K562 (cell line): ENCODE data around the gene CD79A. TPM values are rescaled to one million over a fixed set of nuclear protein-coding genes. Genes with fewer than 3 reads are reported as not detected.

ENCODE experiments used
- CREB3L1 ChIP-seq: fragments of 450-650 bp; IDR thresholded peaks from 2 replicates; pipeline ENCODE4 v1.6.1; 2014; ENCODE audit warnings: low read depth, mild to moderate bottlenecking, moderate library complexity, borderline replicate concordance
- HDGF ChIP-seq: fragments of 450-650 bp; IDR thresholded peaks from 2 replicates; pipeline ENCODE4 v1.6.1; 2016
- KLF6 ChIP-seq: fragments of 250-450 bp; sonication (Bioruptor Pico); IDR thresholded peaks from 2 replicates; pipeline ENCODE4 v1.4.0; 2020; ENCODE audit warnings: mild to moderate bottlenecking, moderate library complexity, borderline replicate concordance
- PHB ChIP-seq: fragments of 250-450 bp; sonication (Bioruptor Pico); IDR thresholded peaks from 2 replicates; pipeline ENCODE4 v1.5.0; 2021
- STAT5B ChIP-seq: fragments of 250-450 bp; sonication (Bioruptor Pico); IDR thresholded peaks from 2 replicates; pipeline ENCODE4 v1.8.0; 2021; ENCODE audit warnings: mild to moderate bottlenecking, inconsistent platforms
- TEAD2 ChIP-seq: fragments of 450-650 bp; IDR thresholded peaks from 2 replicates; pipeline ENCODE4 v1.6.1; 2016; ENCODE audit warnings: missing genetic modification characterization, control low read depth, missing compliant biosample characterization
- ZBTB43 ChIP-seq: sonication (generic); formaldehyde crosslinking; IDR thresholded peaks from 2 replicates; pipeline ENCODE4 v1.8.0; 2023; ENCODE audit warnings: mild to moderate bottlenecking, missing genetic modification reagents
- ZHX1 ChIP-seq: fragments of 150-350 bp; conservative IDR thresholded peaks from 2 replicates; pipeline ENCODE4 v1.6.1; 2014; ENCODE audit warnings: low read length
- ZNF318 ChIP-seq, 2 experiments: fragments of 450-650 bp; IDR thresholded peaks; 2 replicates each; pipeline ENCODE4 v1.6.1; 2016; ENCODE audit warnings: mild to moderate bottlenecking in 2 of 2, borderline replicate concordance in 1 of 2, low read depth in 1 of 2, moderate library complexity in 1 of 2
- ZNF644 ChIP-seq: fragments of 200-800 bp; sonication (Bioruptor generic); IDR thresholded peaks from 2 replicates; pipeline ENCODE4 v1.6.1; 2016; ENCODE audit warnings: low read depth, missing genetic modification characterization, missing compliant biosample characterization
- polyA plus RNA-seq, 8 experiments: library from polyadenylated mRNA; depleted of rRNA in 4 of 8; stranded (reverse) in 5 of 8; unstranded in 3 of 8; fragments of >200 nt; fragmentation: Nextera tagmentation in 2 of 8; fragmentation: Illumina TruSeq in 1 of 8; extraction: Ambion mirVana in 2 of 8; extraction: Trizol in 1 of 8; gene quantifications; 2 replicates each; pipeline versions ENCODE4 v1.2.1 to v1.2.3, GENCODE V29; 2011 to 2014; ENCODE audit warnings: inconsistent platforms in 1 of 8, missing spikeins in 1 of 8
- total RNA-seq, 7 experiments: library from RNA; depleted of rRNA in 6 of 7; stranded (reverse); fragments of >200 nt in 6 of 7; fragmentation: Illumina TruSeq in 2 of 7; extraction: Trizol in 2 of 7; gene quantifications; 2 replicates each; pipeline versions ENCODE4 v1.2.1 to v1.2.3, GENCODE V29; 2011 to 2021; ENCODE audit warnings: low replicate concordance in 1 of 7

Gene CD79A
- total and polyA plus RNA-seq, 9 of the 15 experiments (the other 6 are each of a cell fraction or from before 2014, with no cell fraction given), result 0.04 to 0.72 (median 0.17) TPM; not detected in 3

- TF ChIP-seq ZNF318 (IDR thresholded peaks at IDR 0.05; ENCODE audit: borderline replicate concordance in 1 of 2, low read depth in 1 of 2), result 0 out of 4 replicates have a peak, but pooled peaks of 1 of the 2 experiments have one; percentile 37
- no peak for TF ChIP-seq HDGF
- 0 out of 2 replicates have a peak, but pooled peaks have one; percentile 71 for TF ChIP-seq ZNF644
- TF ChIP-seq KLF6, result no peak; the same call in 1 of the 2 replicates
- no peak for TF ChIP-seq ZBTB43
- TF ChIP-seq TEAD2 (tag), result no peak
- no peak for TF ChIP-seq STAT5B (CRISPR knock-in tag)
- TF ChIP-seq PHB (CRISPR knock-in tag), result no peak
- peak; percentile 99 for TF ChIP-seq ZHX1
- TF ChIP-seq CREB3L1, result peak; percentile 96
Measured at GRCh38 chr19:41859618-41860418, 17.3 kb upstream of the CD79A start, which contains the start of gene RPS19 (continued).
